Measurements from ENCODE around the gene CRYBB3.
"Not testable (repeated sequence)": the region's sequence is repeated elsewhere in the genome, so short reads cannot be mapped to it uniquely, and the experiment has no call there.

Gene CRYBB3

DNA sequence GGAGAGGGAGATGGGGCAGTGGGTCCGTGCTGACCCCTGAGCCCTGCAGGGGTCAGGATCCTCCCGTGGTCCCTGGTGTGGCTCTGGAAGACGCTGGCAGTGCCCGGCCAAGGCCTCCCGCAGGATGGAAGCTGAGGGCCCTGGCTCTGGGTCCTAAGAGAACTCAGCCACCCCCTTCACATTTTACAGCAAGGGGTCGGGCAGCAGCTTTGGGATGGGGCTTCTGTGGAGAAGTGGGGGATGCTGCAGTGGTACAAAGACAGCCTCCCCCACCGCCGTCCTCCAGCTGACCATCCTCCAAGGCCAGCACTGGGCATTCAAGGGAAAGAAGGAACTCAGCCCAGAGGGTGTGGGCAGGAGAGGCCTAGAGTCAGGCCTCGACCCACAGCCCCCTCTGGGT is 21.8 kb upstream of the CRYBB3 start:
- Histone ChIP-seq H3K36me3 (ENCODE audit: insufficient read depth, low read depth, low read length) (peaks cover 20% of the 10 kb centered on the region), H3K9me3 (ENCODE audit: insufficient read depth, low read depth, low read length) (no peaks in the 10 kb centered on the region; the same call in 1 of the 2 replicates), H3K27me3 (ENCODE audit: insufficient read depth, low read length) (no peaks in the 10 kb centered on the region), H3K9ac (ENCODE audit: low read depth, low read length) (no peak overlapping the region), H3K27ac (ENCODE audit: low read length) (no peak overlapping the region), H3K4me3 (ENCODE audit: low read length) (no peak overlapping the region), H3K4me1 (ENCODE audit: insufficient read depth, low read length) (no peaks in the 10 kb centered on the region)

- peaks cover 20% of the 10 kb centered on the region for H3K36me3 ChIP-seq (ENCODE audit: insufficient read depth, low read depth, low read length)
These were observed 21.3 kb upstream of the CRYBB3 start for GRCh38 chr22:25178348-25178747.

DNA sequence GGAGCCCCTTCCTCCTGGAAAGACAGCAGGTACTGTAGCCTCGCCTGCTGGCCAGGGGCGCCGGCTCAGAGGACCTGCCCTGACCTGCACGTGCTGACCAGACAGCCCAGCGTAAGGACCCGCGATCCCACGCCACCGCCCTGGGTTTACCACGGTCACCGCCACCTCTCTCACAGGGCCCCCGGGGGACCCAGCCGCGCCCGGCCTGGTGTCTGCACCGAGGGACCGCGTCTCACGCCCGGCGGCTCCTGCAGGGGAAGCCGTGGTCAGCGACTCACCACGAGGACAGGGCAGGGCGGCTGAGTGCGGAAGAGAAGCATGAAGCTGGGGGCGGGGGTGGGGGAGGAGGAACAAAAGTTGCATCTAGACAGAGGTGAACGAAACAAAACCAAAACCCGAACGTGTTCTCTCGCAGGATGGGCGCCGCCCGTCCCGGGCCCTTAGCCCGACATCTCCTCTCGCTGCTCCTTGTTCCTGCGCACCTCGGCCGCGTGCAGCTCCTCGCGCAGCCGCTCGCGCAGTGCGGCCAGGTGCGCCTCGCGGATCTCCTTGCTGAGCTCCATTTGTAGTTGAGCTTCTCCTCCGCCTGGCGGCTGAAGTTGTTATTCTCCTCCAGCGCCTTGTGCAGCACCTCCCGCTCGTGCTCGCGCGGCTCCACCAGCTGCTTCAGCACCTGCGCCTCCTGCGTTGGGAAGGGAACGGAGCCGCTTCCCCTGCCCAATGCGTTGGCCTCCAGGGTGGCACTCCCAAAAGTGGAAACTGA is 20.6 kb upstream of the CRYBB3 start:
- H3K27me3 ChIP-seq (ENCODE audit: insufficient read depth, low read length); H3K9ac ChIP-seq (ENCODE audit: low read depth, low read length); H3K4me3 ChIP-seq (ENCODE audit: low read length); H3K27ac ChIP-seq (ENCODE audit: low read length); H3K4me1 ChIP-seq (ENCODE audit: insufficient read depth, low read length); H3K9me3 ChIP-seq (ENCODE audit: insufficient read depth, low read depth, low read length): not testable (repeated sequence)
- H3K36me3 ChIP-seq (ENCODE audit: insufficient read depth, low read depth, low read length), result peaks cover 20% of the 10 kb centered on the region

More at GRCh38 chr22:25178348-25178747, 21.3 kb upstream of the CRYBB3 start:
- H3K4me1 ChIP-seq (ENCODE audit: insufficient read depth, low read length); H3K9me3 ChIP-seq (ENCODE audit: insufficient read depth, low read depth, low read length); H3K4me3 ChIP-seq (ENCODE audit: low read length); H3K9ac ChIP-seq (ENCODE audit: low read depth, low read length); H3K27ac ChIP-seq (ENCODE audit: low read length); H3K27me3 ChIP-seq (ENCODE audit: insufficient read depth, low read length): not testable (repeated sequence)

DNA sequence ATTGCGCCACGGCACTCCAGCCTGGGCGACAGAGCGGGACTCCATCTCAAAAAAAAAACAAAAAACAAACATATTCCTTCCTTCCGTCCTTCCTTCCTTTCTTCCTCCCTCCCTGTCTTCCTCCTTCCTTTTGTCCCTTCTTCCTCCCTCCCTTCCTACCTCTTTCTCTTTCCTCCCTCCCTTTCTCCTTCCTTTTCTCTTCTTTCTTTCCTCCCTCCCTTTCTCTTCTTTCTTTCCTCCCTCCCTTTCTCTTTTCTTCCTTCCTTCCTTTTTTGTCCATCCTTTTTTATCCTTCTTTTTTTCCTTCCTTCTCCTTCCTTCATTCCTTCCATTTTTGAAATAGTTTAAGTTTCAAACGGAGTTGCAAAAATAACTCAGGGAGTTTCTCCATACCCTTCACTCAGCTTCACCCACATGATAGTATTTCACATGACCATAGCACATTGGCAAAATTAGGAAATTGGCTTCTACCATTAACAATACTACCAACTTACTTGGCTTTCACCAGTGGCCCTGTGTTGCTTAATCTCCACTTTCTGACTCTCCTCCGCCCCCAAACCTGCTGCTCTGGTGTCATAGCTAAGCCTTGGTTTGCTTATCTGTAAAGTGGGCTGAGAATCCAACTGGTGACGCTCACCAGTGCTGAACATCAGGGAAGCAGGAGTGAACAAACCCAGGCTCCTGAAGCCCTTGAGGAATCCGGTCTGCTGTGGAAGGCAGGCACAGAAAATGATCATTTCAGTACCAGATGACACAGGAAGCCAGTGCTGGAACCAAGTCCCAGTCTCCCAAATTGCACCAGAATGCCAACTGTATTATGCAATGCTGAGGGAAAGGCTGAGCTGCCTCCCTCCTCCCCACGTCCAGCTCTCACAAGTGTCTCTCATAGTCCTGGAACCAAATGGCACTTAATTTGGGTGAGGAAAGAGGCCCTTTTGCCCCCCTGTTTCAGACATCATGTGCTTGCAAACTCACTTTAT is 17.2 kb upstream of the CRYBB3 start:
- H3K36me3 ChIP-seq (ENCODE audit: insufficient read depth, low read depth, low read length), result peaks cover 15% of the 10 kb centered on the region
- no peaks in the 10 kb centered on the region for H3K4me1 ChIP-seq (ENCODE audit: insufficient read depth, low read length)
- H3K9ac ChIP-seq (ENCODE audit: low read depth, low read length), result no peak overlapping the region
- no peaks in the 10 kb centered on the region for H3K27me3 ChIP-seq (ENCODE audit: insufficient read depth, low read length)
- no peak overlapping the region for H3K27ac ChIP-seq (ENCODE audit: low read length)
- H3K9me3 ChIP-seq (ENCODE audit: insufficient read depth, low read depth, low read length), result no peaks in the 10 kb centered on the region; the same call in 1 of the 2 replicates
- H3K4me3 ChIP-seq (ENCODE audit: low read length), result no peak overlapping the region

DNA sequence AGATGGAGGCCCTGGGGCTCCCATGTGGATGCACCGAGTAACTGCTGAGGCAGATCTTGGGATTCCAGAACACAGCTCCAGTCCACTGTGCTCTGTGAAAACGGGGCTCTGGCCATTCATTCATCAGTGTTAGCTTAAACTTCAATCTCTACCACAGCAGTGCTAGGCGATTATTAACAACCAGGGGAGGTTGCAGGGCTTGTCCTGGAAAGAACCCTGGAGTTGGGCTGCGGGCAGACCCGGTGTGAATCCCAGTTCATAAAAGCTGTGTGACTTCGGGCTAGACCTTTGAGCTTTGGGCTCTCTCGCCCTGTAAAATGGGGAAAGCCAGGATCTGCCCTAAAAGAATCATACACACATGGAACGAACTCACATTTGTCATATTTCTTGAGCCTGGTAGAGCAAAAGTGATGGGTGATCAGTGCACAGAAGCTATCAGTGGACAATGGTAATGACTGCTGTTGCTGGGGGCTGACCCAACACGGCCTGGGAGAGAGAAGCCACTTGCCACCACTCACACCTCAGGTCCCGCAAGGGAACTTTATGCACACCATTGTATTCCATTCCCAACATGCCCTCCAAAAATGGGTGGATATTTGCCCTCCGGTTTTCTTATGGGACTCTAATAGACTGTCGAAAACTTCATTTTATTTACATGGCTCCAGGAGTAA is 15.6 kb upstream of the CRYBB3 start:
- Histone ChIP-seq H3K9me3 (ENCODE audit: insufficient read depth, low read depth, low read length) (no peaks in the 10 kb centered on the region; the same call in 1 of the 2 replicates), H3K27me3 (ENCODE audit: insufficient read depth, low read length) (no peaks in the 10 kb centered on the region), H3K36me3 (ENCODE audit: insufficient read depth, low read depth, low read length) (peaks cover 15% of the 10 kb centered on the region), H3K27ac (ENCODE audit: low read length) (no peak overlapping the region), H3K4me1 (ENCODE audit: insufficient read depth, low read length) (no peaks in the 10 kb centered on the region), H3K9ac (ENCODE audit: low read depth, low read length) (no peak overlapping the region), H3K4me3 (ENCODE audit: low read length) (no peak overlapping the region)

- Histone ChIP-seq H3K4me3 (ENCODE audit: low read length) (no peak overlapping the region), H3K4me1 (ENCODE audit: insufficient read depth, low read length) (no peaks in the 10 kb centered on the region), H3K9ac (ENCODE audit: low read depth, low read length) (no peak overlapping the region), H3K27me3 (ENCODE audit: insufficient read depth, low read length) (no peaks in the 10 kb centered on the region), H3K27ac (ENCODE audit: low read length) (no peak overlapping the region), H3K36me3 (ENCODE audit: insufficient read depth, low read depth, low read length) (peaks cover 20% of the 10 kb centered on the region), H3K9me3 (ENCODE audit: insufficient read depth, low read depth, low read length) (no peaks in the 10 kb centered on the region)
These were observed 13.5 kb upstream of the CRYBB3 start for GRCh38 chr22:25186140-25186539.

DNA sequence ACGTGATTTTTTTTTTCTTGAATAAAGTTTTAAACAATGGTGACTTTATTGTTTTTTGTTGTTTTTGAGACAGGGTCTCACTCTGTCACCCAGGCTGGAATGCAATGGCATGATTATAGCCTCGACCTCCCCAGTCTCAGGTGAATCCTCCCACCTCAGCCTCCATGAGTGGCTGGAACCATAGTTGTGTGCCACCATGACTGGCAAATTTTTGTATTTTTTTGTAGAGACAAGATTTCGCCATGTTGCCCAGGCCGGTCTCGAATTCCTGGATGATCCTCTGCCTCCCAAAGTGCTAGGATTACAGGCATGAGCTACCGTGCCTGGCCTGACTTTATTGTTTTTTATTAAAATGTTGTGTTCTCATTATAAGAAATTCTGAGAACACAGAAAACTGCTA is 12.2 kb upstream of the CRYBB3 start:
- Histone ChIP-seq H3K9me3 (ENCODE audit: insufficient read depth, low read depth, low read length) (no peaks in the 10 kb centered on the region), H3K36me3 (ENCODE audit: insufficient read depth, low read depth, low read length) (peaks cover 26% of the 10 kb centered on the region), H3K9ac (ENCODE audit: low read depth, low read length) (no peak overlapping the region)

GRCh38 chr22:25192406-25192805 is 7.3 kb upstream of the CRYBB3 start:
- Histone ChIP-seq H3K4me1 (ENCODE audit: insufficient read depth, low read length) (no peaks in the 10 kb centered on the region), H3K4me3 (ENCODE audit: low read length) (no peak overlapping the region), H3K27me3 (ENCODE audit: insufficient read depth, low read length) (no peaks in the 10 kb centered on the region), H3K9me3 (ENCODE audit: insufficient read depth, low read depth, low read length) (no peaks in the 10 kb centered on the region), H3K36me3 (ENCODE audit: insufficient read depth, low read depth, low read length) (peaks cover 13% of the 10 kb centered on the region), H3K27ac (ENCODE audit: low read length) (no peak overlapping the region), H3K9ac (ENCODE audit: low read depth, low read length) (no peak overlapping the region)

More for the DNA sequence above, 12.2 kb upstream of the CRYBB3 start:
- Histone ChIP-seq H3K4me3 (ENCODE audit: low read length) (no peak overlapping the region), H3K27me3 (ENCODE audit: insufficient read depth, low read length) (no peaks in the 10 kb centered on the region), H3K27ac (ENCODE audit: low read length) (no peak overlapping the region), H3K4me1 (ENCODE audit: insufficient read depth, low read length) (no peaks in the 10 kb centered on the region)

GRCh38 chr22:25193130-25193529 is 6.5 kb upstream of the CRYBB3 start:
- Histone ChIP-seq H3K27me3 (ENCODE audit: insufficient read depth, low read length) (no peaks in the 10 kb centered on the region), H3K27ac (ENCODE audit: low read length) (no peak overlapping the region), H3K9me3 (ENCODE audit: insufficient read depth, low read depth, low read length) (no peaks in the 10 kb centered on the region), H3K36me3 (ENCODE audit: insufficient read depth, low read depth, low read length) (peaks cover 13% of the 10 kb centered on the region), H3K4me1 (ENCODE audit: insufficient read depth, low read length) (no peaks in the 10 kb centered on the region), H3K4me3 (ENCODE audit: low read length) (no peak overlapping the region), H3K9ac (ENCODE audit: low read depth, low read length) (no peak overlapping the region)

DNA sequence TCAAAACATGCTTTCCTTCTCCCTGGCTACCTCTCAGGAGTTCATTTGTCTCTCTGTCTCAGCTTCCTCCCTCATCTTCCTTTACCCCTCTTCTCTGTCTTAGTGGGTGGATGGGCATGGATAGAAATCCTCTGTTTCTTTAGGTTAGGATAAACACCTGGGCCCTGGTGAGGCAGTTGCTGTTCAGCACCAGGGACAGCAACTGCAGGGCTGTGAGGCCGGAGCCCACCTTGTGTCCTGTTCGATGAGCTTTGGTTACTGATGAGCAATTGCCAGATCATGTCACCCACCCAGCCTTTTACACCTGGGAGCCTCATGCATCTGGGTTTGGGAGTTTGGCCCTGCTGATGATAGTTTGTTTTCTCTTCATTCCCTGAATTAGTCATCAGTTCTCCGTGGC is 6.1 kb upstream of the CRYBB3 start:
- H3K4me1 ChIP-seq (ENCODE audit: insufficient read depth, low read length), result no peaks in the 10 kb centered on the region
- no peaks in the 10 kb centered on the region for H3K9me3 ChIP-seq (ENCODE audit: insufficient read depth, low read depth, low read length)
- peaks cover 13% of the 10 kb centered on the region for H3K36me3 ChIP-seq (ENCODE audit: insufficient read depth, low read depth, low read length)
- no peaks in the 10 kb centered on the region for H3K27me3 ChIP-seq (ENCODE audit: insufficient read depth, low read length)
- H3K9ac ChIP-seq (ENCODE audit: low read depth, low read length), result no peak overlapping the region
- no peak overlapping the region for H3K4me3 ChIP-seq (ENCODE audit: low read length)
- no peak overlapping the region for H3K27ac ChIP-seq (ENCODE audit: low read length)

GRCh38 chr22:25196326-25196725 is 3.3 kb upstream of the CRYBB3 start:
- Histone ChIP-seq H3K27ac (ENCODE audit: low read length) (no peak overlapping the region), H3K9ac (ENCODE audit: low read depth, low read length) (no peak overlapping the region), H3K4me1 (ENCODE audit: insufficient read depth, low read length) (no peaks in the 10 kb centered on the region), H3K9me3 (ENCODE audit: insufficient read depth, low read depth, low read length) (no peaks in the 10 kb centered on the region), H3K4me3 (ENCODE audit: low read length) (no peak overlapping the region), H3K27me3 (ENCODE audit: insufficient read depth, low read length) (no peaks in the 10 kb centered on the region), H3K36me3 (ENCODE audit: insufficient read depth, low read depth, low read length) (peaks cover 9% of the 10 kb centered on the region)
